NCI-H526 (cell line): ENCODE results near the gene ZCCHC2.

Source experiments
- DNase-seq, 2 experiments: peaks; one replicate each; lab custom pipeline; 2025; lab: John Stamatoyannopoulos, UW

Gene ZCCHC2

DNA sequence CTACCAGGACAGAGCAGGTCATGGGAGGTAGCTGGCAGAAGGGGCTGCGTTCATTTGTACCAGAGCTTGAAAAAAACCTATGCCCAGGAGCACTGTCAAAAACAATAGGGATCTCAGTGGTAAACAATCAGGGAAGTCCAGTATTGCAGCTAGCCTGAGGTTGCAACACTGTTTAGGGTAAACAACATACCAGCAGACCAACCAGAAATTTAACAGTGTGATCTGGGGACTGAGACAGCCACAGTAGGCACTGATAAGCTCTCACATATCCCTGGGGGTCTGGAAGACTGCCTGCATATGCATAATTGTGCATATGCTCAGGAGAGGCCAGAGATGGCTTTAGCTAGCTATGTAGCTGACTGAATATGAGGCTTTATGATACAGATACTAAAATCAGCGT, 12.0 kb upstream of the ZCCHC2 start:
- no peak for DNase-seq

DNA sequence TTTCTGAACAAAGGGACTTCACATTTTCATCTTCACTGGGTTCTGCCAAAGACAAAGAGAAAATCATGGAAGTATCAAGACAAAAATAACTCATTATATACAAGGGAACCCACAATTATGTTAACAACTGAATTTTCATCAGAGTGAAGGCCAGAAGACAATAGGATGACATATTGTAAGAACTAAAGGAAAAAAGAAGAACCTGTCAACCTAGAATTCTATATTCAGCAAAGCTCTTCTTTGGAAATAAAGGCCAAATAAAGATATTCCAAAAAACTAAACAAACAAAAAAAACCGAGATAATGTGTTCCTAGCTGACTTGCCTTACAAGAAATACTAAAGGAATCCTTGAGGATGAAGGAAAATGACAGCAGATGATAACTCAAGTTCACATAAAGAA, 10.3 kb upstream of the ZCCHC2 start:
- no peak for DNase-seq

DNA sequence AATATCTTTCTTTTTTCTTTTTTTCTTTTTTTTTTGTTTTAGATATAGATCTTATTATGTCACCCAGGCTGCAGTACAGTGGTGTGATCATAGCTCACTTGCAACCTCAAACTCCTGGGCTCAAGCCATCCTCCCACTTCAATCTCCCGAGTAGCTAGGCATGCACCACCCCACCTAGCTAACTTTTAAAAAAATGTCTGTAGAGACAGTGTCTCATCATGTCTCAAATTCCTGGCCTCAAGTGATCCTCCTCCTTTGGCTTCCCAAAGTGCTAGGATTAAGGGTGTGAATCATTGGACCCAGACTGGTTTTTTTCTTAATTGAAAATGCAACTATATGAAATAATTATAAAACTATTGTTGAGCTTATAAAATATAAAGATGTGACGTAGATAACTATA, 9.8 kb upstream of the ZCCHC2 start:
- DNase-seq = no peak

DNA sequence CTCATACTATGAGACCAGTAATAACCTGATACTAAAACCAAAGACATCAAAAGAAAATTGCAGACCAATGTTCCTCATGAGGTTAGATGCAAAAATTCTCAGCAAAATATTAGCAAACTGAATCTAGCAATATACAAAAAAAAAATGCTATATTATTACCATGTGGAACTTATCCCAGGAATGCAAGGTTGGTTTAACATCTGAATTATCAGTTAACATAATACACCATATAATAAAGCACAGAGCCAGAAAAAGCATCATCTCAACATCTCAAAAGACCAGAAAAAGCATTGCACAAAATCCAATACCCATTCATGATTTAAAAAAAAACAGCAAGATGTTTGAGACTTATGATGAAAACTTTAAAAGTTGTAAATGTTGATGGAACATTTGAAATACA, 8.3 kb upstream of the ZCCHC2 start:
- no peak for DNase-seq

GRCh38 chr18:62516242-62516641, 6.6 kb upstream of the ZCCHC2 start:
- DNase-seq = no peak

DNA sequence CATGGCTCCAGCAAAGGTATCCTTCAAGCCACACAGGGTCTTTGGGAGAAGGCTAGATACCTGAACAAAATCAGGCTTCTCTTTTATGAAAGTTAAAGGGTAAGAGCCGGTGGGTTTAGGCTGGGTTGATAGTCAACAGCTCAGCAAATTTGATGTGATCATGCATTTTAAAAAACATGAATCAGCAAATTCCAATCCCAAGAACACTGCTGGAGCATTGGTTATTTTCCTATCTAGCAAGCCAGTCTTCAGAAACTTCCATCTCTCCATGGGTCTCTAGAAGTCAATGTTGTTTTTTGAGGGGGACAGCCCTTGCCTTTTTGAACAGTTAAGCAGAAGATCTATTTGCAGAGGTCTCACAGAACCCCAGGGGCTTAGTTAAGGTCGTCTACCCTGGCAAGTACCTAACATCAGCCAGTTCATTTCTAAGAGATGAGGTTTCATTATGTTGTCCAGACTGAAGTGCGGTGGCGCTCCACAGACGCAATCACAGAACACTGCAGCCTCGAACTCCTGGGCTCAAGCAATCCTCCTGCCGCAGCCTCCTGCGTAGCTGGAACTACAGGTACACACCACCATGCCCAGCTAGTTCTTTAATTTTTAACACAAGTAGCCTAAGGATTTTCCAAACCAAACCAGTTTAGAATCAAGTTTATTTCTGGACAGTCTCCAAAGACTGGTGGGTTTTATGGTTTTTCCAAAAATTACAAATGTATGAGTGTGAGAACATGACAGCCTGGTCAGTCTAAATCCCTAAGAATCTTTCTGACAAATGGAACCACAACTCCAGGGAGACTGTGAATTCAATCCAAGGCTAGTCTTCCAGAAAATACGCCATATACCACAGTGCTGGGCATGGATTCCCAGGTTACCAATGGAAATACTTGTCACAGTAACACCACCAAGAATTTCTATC, 4.1 kb upstream of the ZCCHC2 start:
- DNase-seq = no peak

DNA sequence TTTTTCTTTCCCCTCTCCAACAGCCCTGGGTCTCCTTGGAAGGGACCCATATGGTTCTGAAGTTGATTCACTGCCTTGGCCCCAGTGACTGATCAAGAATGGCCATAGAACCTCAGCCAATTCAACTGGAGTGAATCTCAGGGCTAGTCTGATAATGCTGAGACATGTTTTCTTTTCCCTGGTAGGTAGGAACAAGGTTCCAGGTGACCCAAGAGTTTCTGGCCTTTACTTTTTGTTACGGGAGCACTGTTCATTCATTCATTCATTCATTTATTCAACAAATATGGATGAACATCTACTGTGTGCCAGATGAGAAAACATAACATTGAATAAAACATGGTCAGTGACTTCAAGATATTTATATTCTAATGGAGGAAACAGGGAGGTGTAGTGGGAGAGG, 3.1 kb upstream of the ZCCHC2 start:
- no peak for DNase-seq

DNA sequence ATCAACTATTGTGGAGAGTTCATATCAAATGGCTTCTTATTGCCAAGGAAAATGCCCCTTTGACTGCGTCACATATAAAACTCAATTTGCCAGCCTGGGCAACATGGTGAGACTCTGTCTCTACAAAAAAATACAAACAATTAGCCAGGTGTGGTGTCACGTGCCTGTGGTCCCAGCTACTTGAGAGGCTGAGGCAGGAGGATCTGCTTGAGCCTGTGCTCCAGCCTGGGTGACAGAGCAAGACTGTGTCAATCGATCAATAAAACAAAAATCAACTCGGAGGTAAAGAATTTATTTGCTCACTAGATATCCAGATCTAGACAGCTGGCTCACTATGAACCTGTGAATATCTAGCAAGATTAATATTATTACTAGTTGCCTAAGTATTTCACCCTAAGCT, 1.7 kb upstream of the ZCCHC2 start:
- no peak for DNase-seq

GRCh38 chr18:62521593-62521992, 1.2 kb upstream of the ZCCHC2 start:
- no peak for DNase-seq

- peak; percentile 8 to 80 for DNase-seq
These were observed 684 bp upstream of the ZCCHC2 start for GRCh38 chr18:62522178-62522503.

GRCh38 chr18:62523255-62523588, 397 bp downstream of the ZCCHC2 start:
- no peak for DNase-seq

- DNase-seq = peak; percentile 26 to 85
These were observed 1.0 kb downstream of the ZCCHC2 start for GRCh38 chr18:62523631-62524439.

DNA sequence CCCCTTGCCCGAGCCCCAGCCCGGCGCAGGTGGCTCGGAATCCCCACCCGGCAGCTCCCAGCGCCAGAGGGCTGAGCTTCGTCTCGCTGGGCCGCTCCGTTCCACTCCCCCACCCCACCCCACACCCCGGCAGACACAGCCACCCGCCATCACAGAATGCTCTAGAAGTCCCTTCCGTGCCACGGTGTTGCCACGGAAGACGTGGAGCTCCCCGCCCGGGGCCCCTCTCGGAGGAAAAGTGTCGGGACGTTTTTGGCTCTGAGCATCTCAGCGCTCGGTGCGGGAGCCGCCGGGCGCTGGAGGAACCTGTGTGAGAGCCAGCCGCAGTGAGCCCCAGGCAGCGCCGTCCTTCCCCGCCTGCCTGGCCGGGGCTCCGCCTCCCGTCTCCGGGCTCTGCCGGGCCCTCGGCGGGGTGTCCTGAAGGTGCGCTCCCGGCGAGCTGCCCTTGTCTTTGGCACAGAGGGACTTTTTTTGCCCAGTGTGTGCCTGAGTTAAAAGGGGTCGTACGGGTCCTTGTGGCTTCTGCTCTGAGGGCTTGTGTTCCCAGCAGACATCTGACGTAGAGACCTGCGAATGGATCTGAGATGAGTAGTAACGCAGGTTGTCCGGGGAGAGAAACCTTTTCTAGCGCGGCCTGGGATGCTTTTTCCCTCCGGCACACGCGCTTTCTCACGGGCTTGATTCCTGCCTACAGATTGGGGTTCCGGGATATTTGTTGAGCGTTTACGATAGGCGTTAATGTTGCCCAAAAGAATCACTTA, 1.8 kb downstream of the ZCCHC2 start:
- DNase-seq = peak; percentile 26 to 86

DNA sequence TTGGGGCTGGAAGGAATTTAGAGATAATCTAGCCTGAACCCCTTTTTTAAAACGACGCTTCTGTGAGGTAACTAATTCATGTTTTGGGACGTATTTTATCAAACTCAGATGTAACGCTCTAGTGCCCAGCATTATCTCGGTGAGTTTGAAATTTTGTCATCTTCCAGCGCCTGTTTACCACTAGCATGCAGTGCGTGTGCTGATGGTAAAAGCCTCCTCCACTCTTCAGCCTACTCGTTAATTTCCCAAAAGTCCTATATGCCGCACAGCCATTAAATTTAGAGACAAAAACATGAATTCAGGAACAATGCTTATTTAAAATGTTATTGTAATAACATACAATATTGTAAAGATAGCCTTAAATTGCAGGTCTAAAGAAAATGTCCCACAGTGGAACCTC, 2.8 kb downstream of the ZCCHC2 start:
- DNase-seq = peak in 1 of 2 experiments; percentile 16

DNA sequence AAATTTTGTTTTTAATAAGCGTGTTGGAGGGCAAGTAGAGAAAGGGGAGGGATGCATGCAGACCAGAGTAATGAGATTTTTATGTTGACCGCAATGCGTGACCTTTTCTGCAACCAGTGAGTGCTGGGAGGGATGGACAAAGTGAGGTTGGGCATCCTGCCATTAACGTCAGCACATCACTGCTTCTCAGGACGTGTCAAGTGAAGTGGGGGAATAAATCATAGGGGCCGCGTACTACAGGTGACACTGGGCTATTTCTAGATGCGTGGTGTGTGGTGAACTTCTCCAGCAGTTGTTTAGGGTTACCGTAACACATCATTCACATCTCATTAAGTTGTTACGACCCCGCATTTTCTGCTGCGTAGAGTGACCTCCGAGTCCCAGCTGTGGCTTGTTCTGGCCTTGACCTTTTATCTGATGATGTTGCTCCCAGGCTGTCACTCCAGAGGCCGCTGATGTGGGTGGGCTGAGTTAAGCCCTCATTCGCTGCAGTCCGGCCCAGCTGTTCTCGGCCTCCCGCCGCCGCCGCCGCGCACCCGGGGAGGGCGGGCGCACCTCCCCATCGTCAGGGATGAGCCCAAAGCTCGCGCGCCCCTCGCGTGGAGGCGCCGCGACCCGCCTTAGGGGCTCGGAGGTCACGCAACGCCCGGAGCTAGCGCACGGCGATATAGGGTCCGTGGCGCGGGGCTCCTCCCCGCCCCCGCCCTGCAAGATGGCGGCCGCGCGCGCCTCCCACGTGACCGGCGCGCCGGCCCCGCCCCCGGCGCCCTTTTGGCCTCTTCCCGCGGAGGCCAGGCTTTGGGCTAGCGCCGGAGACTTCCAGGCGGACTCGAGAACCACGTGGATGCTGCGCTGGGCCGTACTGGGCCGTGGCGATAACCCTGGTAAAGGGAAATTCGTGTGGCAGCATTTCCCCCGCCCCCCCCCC, 3.5 kb downstream of the ZCCHC2 start:
- DNase-seq = peak; percentile 67 to 90

DNA sequence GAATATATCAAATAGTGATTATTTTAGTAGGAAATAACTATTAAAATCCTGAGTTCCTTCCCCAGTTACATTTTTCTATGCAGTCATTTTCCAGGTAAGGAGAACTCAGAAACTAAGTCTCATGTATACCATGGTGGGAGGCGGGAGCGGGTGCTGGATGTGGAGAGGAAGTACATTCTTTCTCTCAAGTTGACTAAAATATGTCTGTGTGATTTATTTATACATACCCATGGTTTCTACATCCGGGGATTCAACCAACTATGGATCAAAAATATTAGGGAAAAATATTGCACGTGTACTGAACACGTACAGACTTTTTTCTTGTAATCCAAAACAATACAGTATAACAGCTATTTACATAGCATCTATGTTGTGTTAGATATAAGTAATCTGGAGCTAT, 6.8 kb downstream of the ZCCHC2 start:
- no peak for DNase-seq

- no peak for DNase-seq
These were observed 8.3 kb downstream of the ZCCHC2 start for GRCh38 chr18:62531078-62531477.

DNA sequence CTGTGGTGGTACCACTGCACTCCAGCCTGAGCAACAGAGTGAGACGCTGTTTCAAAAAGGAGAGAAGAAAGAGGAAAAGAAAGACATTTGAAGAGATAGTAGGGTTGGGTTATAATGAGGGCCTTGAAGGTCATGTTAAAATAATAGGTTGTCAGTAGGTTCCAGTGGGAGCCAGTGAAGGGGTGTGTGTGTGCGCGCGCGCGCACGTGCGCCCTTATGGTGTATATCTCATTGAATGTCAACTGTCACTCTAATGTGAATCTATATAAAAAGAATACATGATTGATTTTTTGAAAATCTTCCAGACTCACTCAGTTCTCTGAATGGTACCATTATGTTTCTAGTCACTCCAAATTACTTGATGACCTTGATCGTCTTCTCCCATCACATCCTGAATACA, 9.1 kb downstream of the ZCCHC2 start:
- no peak for DNase-seq

GRCh38 chr18:62536005-62536404, 13.2 kb downstream of the ZCCHC2 start:
- no peak for DNase-seq

DNA sequence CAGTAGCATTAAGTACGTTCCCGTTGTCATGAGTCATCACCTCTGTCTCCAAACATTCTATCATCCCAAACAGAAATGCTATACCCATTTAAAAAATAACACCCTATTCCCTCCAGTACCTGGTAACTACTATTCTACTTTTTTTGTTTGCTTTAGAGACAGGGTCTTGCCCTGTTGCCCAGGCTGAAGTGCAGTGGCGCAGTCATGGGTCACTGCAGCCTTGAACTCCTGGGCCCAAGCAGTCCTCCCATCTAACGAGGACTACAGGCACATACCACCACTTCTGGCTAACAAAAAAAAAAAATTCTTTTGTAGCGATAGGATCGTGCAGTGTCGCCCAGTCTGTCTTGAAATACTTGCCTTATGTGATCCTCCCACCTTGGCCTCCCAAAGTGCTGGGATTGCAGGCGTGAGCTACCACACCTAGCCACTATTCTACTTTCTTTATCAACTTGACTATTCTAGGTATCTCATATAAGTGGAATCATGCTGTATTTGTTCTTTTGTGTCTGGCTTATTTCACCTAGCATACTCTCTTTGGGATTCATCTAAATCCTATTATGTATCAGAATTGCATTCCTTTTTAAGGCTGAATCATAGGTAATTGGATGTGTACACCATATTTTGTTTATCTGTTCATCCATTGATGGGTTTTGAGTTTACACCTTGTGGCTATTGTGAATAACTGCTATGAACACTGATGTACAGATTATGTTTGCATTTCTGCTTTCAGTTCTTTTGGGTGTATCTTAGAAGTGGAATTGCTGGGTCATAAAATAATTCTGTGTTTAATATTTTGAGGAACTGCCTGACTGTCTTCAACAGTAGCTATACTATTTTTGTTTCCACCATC, 14.4 kb downstream of the ZCCHC2 start:
- no peak for DNase-seq

DNA sequence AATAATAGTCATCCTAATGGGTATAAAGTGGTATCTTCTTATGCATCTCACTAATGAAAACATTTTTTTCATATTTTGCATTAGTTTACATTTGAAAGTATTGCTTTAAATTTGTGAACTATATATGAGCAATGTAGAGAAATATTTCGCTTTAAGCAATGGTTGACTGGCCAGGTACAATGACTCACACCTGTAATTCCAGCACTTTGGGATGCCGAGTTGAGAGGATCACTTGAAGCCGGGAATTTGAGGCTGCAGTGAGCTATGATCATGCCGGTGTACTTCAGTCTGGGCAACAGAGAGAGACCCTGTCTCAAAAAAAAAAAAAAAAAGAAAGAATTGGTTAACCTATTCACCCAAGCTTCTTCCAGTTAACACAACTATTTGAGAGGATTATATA, 15.1 kb downstream of the ZCCHC2 start:
- no peak for DNase-seq
